GM12878 (cell line): ENCODE measurements around the gene PDZD2. TPM values are rescaled to one million over a fixed set of nuclear protein-coding genes. Genes with fewer than 3 reads are reported as not detected.

Experiments used
- ATAC-seq: fragments of 200-7000 bp; cut with Tn5 transposase; 3 replicates; pipeline ENCODE4 v1.9.1; 2020; ENCODE audit warnings: mild to moderate bottlenecking, moderate library complexity
- BruUV-seq: library from RNA; stranded (reverse); fragments of 400-500 nt; replicated peaks from 2 replicates; lab custom pipeline; 2021; lab: Mats Ljungman, UMichigan
- CTCF ChIA-PET: fragments of 300-600 bp; sonication (Branson Sonifier 250); formaldehyde crosslinking; extraction: SDS; loops from one replicate; lab custom pipeline; 2021; ENCODE audit warnings: inconsistent platforms; lab: Yijun Ruan, JAX
- POLR2A ChIA-PET: fragments of 350-600 bp; formaldehyde crosslinking; extraction: SDS; loops from one replicate; lab custom pipeline; 2021; ENCODE audit warnings: inconsistent platforms; lab: Charles Lee
- RAD21 ChIA-PET: fragments of 300-600 bp; sonication (Branson Sonifier 250); formaldehyde crosslinking; loops from one replicate; lab custom pipeline; 2023; ENCODE audit warnings: antibody characterized with exemption; ENCODE audit not compliant: unreplicated experiment; lab: Charles Lee
- SMC1A ChIA-PET: fragments of 300-600 bp; sonication (Branson Sonifier 250); formaldehyde crosslinking; loops from one replicate; lab custom pipeline; 2023; ENCODE audit not compliant: unreplicated experiment, uncharacterized antibody; lab: Charles Lee
- DNase-seq: peaks from one replicate; pipeline ENCODE4 v3.0.0-alpha.2; 2011; ENCODE audit warnings: low read depth, low spot score
- FAIRE-seq: peaks from 3 replicates; lab custom pipeline; 2011; peaks lifted over from hg19 to GRCh38; lab: Jason Lieb, UNC
- H2AFZ ChIP-seq: 2 replicates; pipeline ENCODE4 v1.6.0; 2011; ENCODE audit warnings: low read depth, low read length, control low read depth; ENCODE audit not compliant: control insufficient read depth
- H3K27ac ChIP-seq: 2 replicates; pipeline ENCODE4 v1.5.1; 2011; ENCODE audit warnings: control low read depth; ENCODE audit not compliant: control insufficient read depth, insufficient read depth
- H3K27me3 ChIP-seq, 2 experiments: replicated peaks in 1 of 2; 2 replicates each; pipeline versions ENCODE4 v1.6.0 to v1.6.1; 2011; ENCODE audit warnings: low read length in 1 of 2; ENCODE audit not compliant: control insufficient read depth in 2 of 2, insufficient read depth in 2 of 2
- H3K36me3 ChIP-seq, 2 experiments: 2 replicates each; pipeline ENCODE4 v1.5.1; 2011; ENCODE audit warnings: low read length in 1 of 2; ENCODE audit not compliant: control insufficient read depth in 2 of 2, insufficient read depth in 2 of 2
- H3K4me1 ChIP-seq: 2 replicates; pipeline ENCODE4 v1.6.1; 2011; ENCODE audit warnings: mild to moderate bottlenecking, low read length, moderate library complexity, mixed read lengths; ENCODE audit not compliant: control insufficient read depth, insufficient read depth
- H3K4me2 ChIP-seq: 2 replicates; pipeline ENCODE4 v1.6.0; 2011; ENCODE audit warnings: control low read depth; ENCODE audit not compliant: control insufficient read depth, insufficient read depth
- H3K4me3 ChIP-seq: fragments of 200-600 bp; sonication (generic); 2 replicates; pipeline ENCODE4 v1.5.1; 2016
- H3K79me2 ChIP-seq: 2 replicates; pipeline ENCODE4 v1.6.0; 2011; ENCODE audit warnings: low read length; ENCODE audit not compliant: control insufficient read depth, insufficient read depth
- H3K9ac ChIP-seq: 2 replicates; pipeline ENCODE4 v1.8.0; 2011; ENCODE audit warnings: low read length, control low read depth, mixed read lengths; ENCODE audit not compliant: control insufficient read depth, insufficient read depth
- H3K9me3 ChIP-seq: replicated peaks from 3 replicates; pipeline ENCODE4 v1.5.1; 2011; ENCODE audit warnings: mild to moderate bottlenecking, low read length; ENCODE audit not compliant: control insufficient read depth, insufficient read depth
- H4K20me1 ChIP-seq: 2 replicates; pipeline ENCODE4 v1.6.0; 2011; ENCODE audit not compliant: control insufficient read depth, insufficient read depth
- EGR1 ChIP-seq, 2 experiments: IDR thresholded peaks; 1 replicate in 1 of 2; 2 replicates in 1 of 2; pipeline ENCODE4 v1.6.1; 2011 to 2012; ENCODE audit warnings: low read depth in 2 of 2, low read length in 2 of 2, borderline replicate concordance in 1 of 2, mild to moderate bottlenecking in 1 of 2, moderate library complexity in 1 of 2
- GATAD2B ChIP-seq: fragments of 450-650 bp; conservative IDR thresholded peaks from 2 replicates; pipeline ENCODE4 v1.6.1; 2017; ENCODE audit warnings: low read depth, mild to moderate bottlenecking, moderate library complexity
- MTA2 ChIP-seq: fragments of 450-650 bp; IDR thresholded peaks from 2 replicates; pipeline ENCODE4 v1.6.1; 2016; ENCODE audit warnings: low read depth, mild to moderate bottlenecking, moderate library complexity
- RELA ChIP-seq: fragments of 450-650 bp; IDR thresholded peaks from 2 replicates; pipeline ENCODE4 v1.8.0; 2014; ENCODE audit warnings: borderline replicate concordance; ENCODE audit not compliant: partially characterized antibody
- RFX5 ChIP-seq: IDR thresholded peaks from 2 replicates; pipeline ENCODE4 v1.6.1; 2011; ENCODE audit warnings: low read depth, low read length, improper control_type of control experiment
- SREBF2 ChIP-seq: IDR thresholded peaks from 2 replicates; pipeline ENCODE4 v1.6.1; 2012; ENCODE audit warnings: mild to moderate bottlenecking, low read length
- YY1 ChIP-seq: IDR thresholded peaks from 2 replicates; pipeline ENCODE4 v1.6.1; 2011; ENCODE audit warnings: low read depth, mild to moderate bottlenecking, low read length
- ZNF217 ChIP-seq: fragments of 450-650 bp; IDR thresholded peaks from 2 replicates; pipeline ENCODE4 v1.6.1; 2017; ENCODE audit warnings: antibody characterized with exemption, mild to moderate bottlenecking
- ZNF274 ChIP-seq: IDR thresholded peaks from one replicate; pipeline ENCODE4 v1.8.0; 2011; ENCODE audit not compliant: insufficient read length, insufficient read depth
- WGBS: methylation state at CpG from one replicate; pipeline ENCODE4 v1.1.6; 2016; ENCODE audit warnings: low lambda C conversion rate; ENCODE audit not compliant: insufficient replicate concordance, insufficient coverage; ENCODE audit errors: missing lambda C conversion rate; 5-methylcytosine and 5-hydroxymethylcytosine counted together
- in situ Hi-C: fragments of 300-500 bp; cut with MboI; formaldehyde crosslinking; loops from 9 replicates; pipeline ENCODE4 v1.14.3; 2018; ENCODE audit warnings: mixed read lengths
- intact Hi-C: fragments of 100-400 bp; cut with micrococcal nuclease; formaldehyde crosslinking; loops from one replicate; pipeline ENCODE4 v1.14.2; 2022; ENCODE audit not compliant: unreplicated experiment
- polyA plus RNA-seq, 11 experiments: library from polyadenylated mRNA; depleted of rRNA in 4 of 11; unstranded in 6 of 11; stranded (reverse) in 5 of 11; fragments of >200 nt; fragmentation: Nextera tagmentation in 4 of 11; fragmentation: Illumina TruSeq in 1 of 11; extraction: Ambion mirVana in 4 of 11; extraction: Trizol in 1 of 11; gene quantifications; 1 replicate in 1 of 11; 2 replicates in 10 of 11; pipeline versions ENCODE4 v1.2.1 to v1.2.3, GENCODE V29; 2011 to 2016; ENCODE audit warnings: inconsistent platforms in 2 of 11, missing spikeins in 2 of 11, low read depth in 1 of 11
- total RNA-seq, 4 experiments: library from RNA; depleted of rRNA in 3 of 4; stranded (reverse); fragments of >200 nt in 3 of 4; fragmentation: Illumina TruSeq in 1 of 4; extraction: Trizol in 1 of 4; gene quantifications; 2 replicates each; pipeline versions ENCODE4 v1.2.1 to v1.2.3, GENCODE V29; 2013 to 2021
- TF ChIP-seq, protein P1 (sequence below), 3 experiments: IDR thresholded peaks in 2 of 3; conservative IDR thresholded peaks in 1 of 3; 2 replicates each; pipeline ENCODE4 v1.5.1; 2011; ENCODE audit warnings: low read depth in 3 of 3, low read length in 3 of 3, mild to moderate bottlenecking in 3 of 3, control low read depth in 2 of 3, moderate library complexity in 2 of 3, inconsistent platforms in 1 of 3, mixed read lengths in 1 of 3; ENCODE audit not compliant: control insufficient read depth in 2 of 3, insufficient read depth in 1 of 3; ENCODE audit errors: extremely low read depth in 1 of 3
- TF ChIP-seq, protein P2 (sequence below): IDR thresholded peaks from 2 replicates; pipeline ENCODE4 v1.6.1; 2011; ENCODE audit warnings: mild to moderate bottlenecking, low read depth, low read length, moderate library complexity; ENCODE audit not compliant: insufficient replicate concordance
- TF ChIP-seq, protein P3 (sequence below): fragments of 450-650 bp; IDR thresholded peaks from 2 replicates; pipeline ENCODE4 v1.6.1; 2016; ENCODE audit warnings: mild to moderate bottlenecking, moderate library complexity, borderline replicate concordance

PDZD2 gene
- total and polyA plus RNA-seq, 10 of the 15 experiments (the other 5 are each of a cell fraction or from before 2014, with no cell fraction given): 0.01 to 0.58 (median 0.29) TPM; not detected in 3

GRCh38 chr5:31909073-31909472 lies 270.1 kb downstream of the PDZD2 start (continued):
- TF ChIP-seq, protein P1, sequence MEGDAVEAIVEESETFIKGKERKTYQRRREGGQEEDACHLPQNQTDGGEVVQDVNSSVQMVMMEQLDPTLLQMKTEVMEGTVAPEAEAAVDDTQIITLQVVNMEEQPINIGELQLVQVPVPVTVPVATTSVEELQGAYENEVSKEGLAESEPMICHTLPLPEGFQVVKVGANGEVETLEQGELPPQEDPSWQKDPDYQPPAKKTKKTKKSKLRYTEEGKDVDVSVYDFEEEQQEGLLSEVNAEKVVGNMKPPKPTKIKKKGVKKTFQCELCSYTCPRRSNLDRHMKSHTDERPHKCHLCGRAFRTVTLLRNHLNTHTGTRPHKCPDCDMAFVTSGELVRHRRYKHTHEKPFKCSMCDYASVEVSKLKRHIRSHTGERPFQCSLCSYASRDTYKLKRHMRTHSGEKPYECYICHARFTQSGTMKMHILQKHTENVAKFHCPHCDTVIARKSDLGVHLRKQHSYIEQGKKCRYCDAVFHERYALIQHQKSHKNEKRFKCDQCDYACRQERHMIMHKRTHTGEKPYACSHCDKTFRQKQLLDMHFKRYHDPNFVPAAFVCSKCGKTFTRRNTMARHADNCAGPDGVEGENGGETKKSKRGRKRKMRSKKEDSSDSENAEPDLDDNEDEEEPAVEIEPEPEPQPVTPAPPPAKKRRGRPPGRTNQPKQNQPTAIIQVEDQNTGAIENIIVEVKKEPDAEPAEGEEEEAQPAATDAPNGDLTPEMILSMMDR (IDR thresholded peaks at IDR 0.05 in 2 of 3, conservative IDR thresholded peaks at IDR 0.05 in 1 of 3; ENCODE audit: control insufficient read depth in 2 of 3, extremely low read depth in 1 of 3, insufficient read depth in 1 of 3, low read depth in 3 of 3, low read length in 3 of 3): no peak
- no peak for TF ChIP-seq ZNF217
- no peak for TF ChIP-seq EGR1 (IDR thresholded peaks at IDR 0.05; ENCODE audit: borderline replicate concordance in 1 of 2, low read depth in 2 of 2, low read length in 2 of 2)

GRCh38 chr5:31911291-31912265 lies 272.6 kb downstream of the PDZD2 start:
- no peak overlapping the region for H3K27ac ChIP-seq
- no peaks in the 10 kb centered on the region; a peak in 2 of 4 replicates for H3K27me3 ChIP-seq
- no peak overlapping the region for H3K9ac ChIP-seq
- H3K4me2 ChIP-seq: no peak overlapping the region
- no peaks in the 10 kb centered on the region for H4K20me1 ChIP-seq
- no peak for ATAC-seq
- ChIA-PET CTCF (no interaction called here), SMC1A (no interaction called here), POLR2A (no interaction called here), RAD21 (no interaction called here)
- in situ Hi-C loops (no loop called here), intact Hi-C loops (no loop called here)
- FAIRE-seq: no peak
- 33% methylated on average over 15 of the region's 15 CpGs for WGBS
- no peaks in the 10 kb centered on the region for H3K9me3 ChIP-seq
- H3K79me2 ChIP-seq: no peaks in the 10 kb centered on the region
- H3K4me1 ChIP-seq: no peaks in the 10 kb centered on the region
- H3K36me3 ChIP-seq: no peaks in the 10 kb centered on the region
- H3K4me3 ChIP-seq: no peak overlapping the region
- no peak for DNase-seq
- no peak overlapping the region for H2AFZ ChIP-seq
- no TSS peak for BruUV-seq
- TF ChIP-seq MTA2 (no peak), SREBF2 (no peak), GATAD2B (no peak), YY1 (no peak), ZNF274 (no peak), RELA (no peak), RFX5 (no peak)
- TF ChIP-seq, protein P2, sequence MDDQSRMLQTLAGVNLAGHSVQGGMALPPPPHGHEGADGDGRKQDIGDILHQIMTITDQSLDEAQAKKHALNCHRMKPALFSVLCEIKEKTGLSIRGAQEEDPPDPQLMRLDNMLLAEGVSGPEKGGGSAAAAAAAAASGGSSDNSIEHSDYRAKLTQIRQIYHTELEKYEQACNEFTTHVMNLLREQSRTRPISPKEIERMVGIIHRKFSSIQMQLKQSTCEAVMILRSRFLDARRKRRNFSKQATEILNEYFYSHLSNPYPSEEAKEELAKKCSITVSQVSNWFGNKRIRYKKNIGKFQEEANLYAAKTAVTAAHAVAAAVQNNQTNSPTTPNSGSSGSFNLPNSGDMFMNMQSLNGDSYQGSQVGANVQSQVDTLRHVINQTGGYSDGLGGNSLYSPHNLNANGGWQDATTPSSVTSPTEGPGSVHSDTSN: no peak
- TF ChIP-seq, protein P3, sequence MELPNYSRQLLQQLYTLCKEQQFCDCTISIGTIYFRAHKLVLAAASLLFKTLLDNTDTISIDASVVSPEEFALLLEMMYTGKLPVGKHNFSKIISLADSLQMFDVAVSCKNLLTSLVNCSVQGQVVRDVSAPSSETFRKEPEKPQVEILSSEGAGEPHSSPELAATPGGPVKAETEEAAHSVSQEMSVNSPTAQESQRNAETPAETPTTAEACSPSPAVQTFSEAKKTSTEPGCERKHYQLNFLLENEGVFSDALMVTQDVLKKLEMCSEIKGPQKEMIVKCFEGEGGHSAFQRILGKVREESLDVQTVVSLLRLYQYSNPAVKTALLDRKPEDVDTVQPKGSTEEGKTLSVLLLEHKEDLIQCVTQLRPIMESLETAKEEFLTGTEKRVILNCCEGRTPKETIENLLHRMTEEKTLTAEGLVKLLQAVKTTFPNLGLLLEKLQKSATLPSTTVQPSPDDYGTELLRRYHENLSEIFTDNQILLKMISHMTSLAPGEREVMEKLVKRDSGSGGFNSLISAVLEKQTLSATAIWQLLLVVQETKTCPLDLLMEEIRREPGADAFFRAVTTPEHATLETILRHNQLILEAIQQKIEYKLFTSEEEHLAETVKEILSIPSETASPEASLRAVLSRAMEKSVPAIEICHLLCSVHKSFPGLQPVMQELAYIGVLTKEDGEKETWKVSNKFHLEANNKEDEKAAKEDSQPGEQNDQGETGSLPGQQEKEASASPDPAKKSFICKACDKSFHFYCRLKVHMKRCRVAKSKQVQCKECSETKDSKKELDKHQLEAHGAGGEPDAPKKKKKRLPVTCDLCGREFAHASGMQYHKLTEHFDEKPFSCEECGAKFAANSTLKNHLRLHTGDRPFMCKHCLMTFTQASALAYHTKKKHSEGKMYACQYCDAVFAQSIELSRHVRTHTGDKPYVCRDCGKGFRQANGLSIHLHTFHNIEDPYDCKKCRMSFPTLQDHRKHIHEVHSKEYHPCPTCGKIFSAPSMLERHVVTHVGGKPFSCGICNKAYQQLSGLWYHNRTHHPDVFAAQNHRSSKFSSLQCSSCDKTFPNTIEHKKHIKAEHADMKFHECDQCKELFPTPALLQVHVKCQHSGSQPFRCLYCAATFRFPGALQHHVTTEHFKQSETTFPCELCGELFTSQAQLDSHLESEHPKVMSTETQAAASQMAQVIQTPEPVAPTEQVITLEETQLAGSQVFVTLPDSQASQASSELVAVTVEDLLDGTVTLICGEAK: no peak
